OCI-LY1 (cell line): ENCODE results near the gene MRPL52.
"Not testable (repeated sequence)": the region's sequence is repeated elsewhere in the genome, so short reads cannot be mapped to it uniquely, and the experiment has no call there.

Source experiments
- H2AFZ ChIP-seq: fragments of 200-600 bp; sonication (generic), shearing (Covaris generic); 2 replicates; pipeline ENCODE4 v1.6.0; 2014; ENCODE audit warnings: antibody characterized with exemption, mild to moderate bottlenecking, low read length
- H3F3A ChIP-seq: fragments of 200-600 bp; sonication (generic), shearing (Covaris generic); 2 replicates; pipeline ENCODE4 v1.6.0; 2014; ENCODE audit warnings: mild to moderate bottlenecking, antibody characterized with exemption, low read length, moderate library complexity; ENCODE audit not compliant: insufficient read depth
- H3K27ac ChIP-seq: fragments of 200-600 bp; sonication (generic); 2 replicates; pipeline ENCODE4 v1.5.1; 2014; ENCODE audit warnings: low read length, mixed run types, mild to moderate bottlenecking, low read depth; ENCODE audit not compliant: poor library complexity, severe bottlenecking
- H3K27me3 ChIP-seq: fragments of 200-600 bp; sonication (generic); 2 replicates; pipeline ENCODE4 v1.6.0; 2014; ENCODE audit warnings: antibody characterized with exemption, mild to moderate bottlenecking, low read length, moderate library complexity; ENCODE audit not compliant: insufficient read depth
- H3K36me3 ChIP-seq: fragments of 200-600 bp; sonication (generic); 2 replicates; pipeline ENCODE4 v1.6.1; 2014; ENCODE audit warnings: mild to moderate bottlenecking, antibody characterized with exemption, low read length, moderate library complexity, mixed read lengths; ENCODE audit not compliant: insufficient read depth
- H3K4me1 ChIP-seq: fragments of 200-600 bp; sonication (generic); 2 replicates; pipeline ENCODE4 v1.5.1; 2014; ENCODE audit warnings: mild to moderate bottlenecking, low read length, moderate library complexity; ENCODE audit not compliant: insufficient read depth, severe bottlenecking
- H3K4me2 ChIP-seq: fragments of 200-600 bp; sonication (generic), shearing (Covaris generic); 2 replicates; pipeline ENCODE4 v1.6.1; 2014; ENCODE audit warnings: low read length
- H3K4me3 ChIP-seq: fragments of 200-600 bp; sonication (generic); 2 replicates; pipeline ENCODE4 v1.5.1; 2014; ENCODE audit warnings: low read length, low read depth, mild to moderate bottlenecking, mixed read lengths; ENCODE audit not compliant: poor library complexity, severe bottlenecking
- H3K79me2 ChIP-seq: fragments of 200-600 bp; shearing (Covaris generic); 2 replicates; pipeline ENCODE4 v1.6.1; 2016; ENCODE audit warnings: mixed run types, low read length, mixed read lengths; ENCODE audit not compliant: insufficient read depth
- H3K9ac ChIP-seq: fragments of 200-600 bp; sonication (generic), shearing (Covaris generic); 2 replicates; pipeline ENCODE4 v1.6.1; 2014; ENCODE audit warnings: mild to moderate bottlenecking, low read length, mixed read lengths
- H3K9me2 ChIP-seq: fragments of 200-600 bp; sonication (generic), shearing (Covaris generic); 2 replicates; pipeline ENCODE4 v1.6.1; 2014; ENCODE audit warnings: low read depth, mild to moderate bottlenecking, low read length, mixed read lengths
- H3K9me3 ChIP-seq: fragments of 200-600 bp; shearing (Covaris generic); 2 replicates; pipeline ENCODE4 v1.6.1; 2014; ENCODE audit warnings: low read length, mixed read lengths
- H4K20me1 ChIP-seq: fragments of 200-600 bp; sonication (generic), shearing (Covaris generic); 2 replicates; pipeline ENCODE4 v1.6.0; 2016; ENCODE audit warnings: mild to moderate bottlenecking, low read length; ENCODE audit not compliant: insufficient read depth
- EZH2 ChIP-seq: fragments of 200-600 bp; sonication (generic), shearing (Covaris generic); IDR thresholded peaks from 2 replicates; pipeline ENCODE4 v1.8.0; 2017; ENCODE audit warnings: borderline replicate concordance, mixed run types, mild to moderate bottlenecking, antibody characterized with exemption, low read length, moderate library complexity, mixed read lengths
- TF ChIP-seq, protein P1 (sequence below): fragments of 200-600 bp; sonication (generic), shearing (Covaris generic); IDR thresholded peaks from 2 replicates; pipeline ENCODE4 v1.5.1; 2017; ENCODE audit warnings: mild to moderate bottlenecking, antibody characterized with exemption, low read length, moderate library complexity, mixed read lengths

Gene MRPL52

DNA sequence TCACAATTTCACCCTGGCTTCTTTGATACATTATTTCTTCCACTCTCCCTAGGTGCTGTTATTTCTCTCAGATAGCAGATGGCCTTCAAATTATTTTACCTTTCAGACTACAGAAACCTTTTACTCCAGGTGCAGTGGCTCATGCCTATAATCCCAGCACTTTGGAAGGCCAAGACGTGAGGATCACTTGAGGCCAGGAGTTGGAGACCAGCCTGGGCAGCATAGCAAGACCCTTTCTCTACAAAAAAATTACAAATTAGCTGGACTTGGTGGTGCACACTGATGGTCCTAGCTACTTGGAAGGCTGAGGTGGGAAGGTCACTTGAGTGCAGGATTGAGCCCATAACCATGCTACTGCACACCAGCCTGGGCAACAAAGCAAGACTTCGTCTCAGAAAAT is 37.5 kb upstream of the MRPL52 start:
- no peak overlapping the region for H3K4me2 ChIP-seq
- H3K27me3 ChIP-seq = no peaks in the 10 kb centered on the region
- H3K9me3 ChIP-seq = peaks cover 4% of the 10 kb centered on the region; the same call in 1 of the 2 replicates
- peaks cover 8% of the 10 kb centered on the region; the same call in 1 of the 2 replicates for H3K36me3 ChIP-seq
- H3K4me3 ChIP-seq = no peak overlapping the region
- no peak overlapping the region for H3K27ac ChIP-seq
- H3K79me2 ChIP-seq = no peaks in the 10 kb centered on the region
- TF ChIP-seq EZH2 = no peak
- TF ChIP-seq, protein P1, sequence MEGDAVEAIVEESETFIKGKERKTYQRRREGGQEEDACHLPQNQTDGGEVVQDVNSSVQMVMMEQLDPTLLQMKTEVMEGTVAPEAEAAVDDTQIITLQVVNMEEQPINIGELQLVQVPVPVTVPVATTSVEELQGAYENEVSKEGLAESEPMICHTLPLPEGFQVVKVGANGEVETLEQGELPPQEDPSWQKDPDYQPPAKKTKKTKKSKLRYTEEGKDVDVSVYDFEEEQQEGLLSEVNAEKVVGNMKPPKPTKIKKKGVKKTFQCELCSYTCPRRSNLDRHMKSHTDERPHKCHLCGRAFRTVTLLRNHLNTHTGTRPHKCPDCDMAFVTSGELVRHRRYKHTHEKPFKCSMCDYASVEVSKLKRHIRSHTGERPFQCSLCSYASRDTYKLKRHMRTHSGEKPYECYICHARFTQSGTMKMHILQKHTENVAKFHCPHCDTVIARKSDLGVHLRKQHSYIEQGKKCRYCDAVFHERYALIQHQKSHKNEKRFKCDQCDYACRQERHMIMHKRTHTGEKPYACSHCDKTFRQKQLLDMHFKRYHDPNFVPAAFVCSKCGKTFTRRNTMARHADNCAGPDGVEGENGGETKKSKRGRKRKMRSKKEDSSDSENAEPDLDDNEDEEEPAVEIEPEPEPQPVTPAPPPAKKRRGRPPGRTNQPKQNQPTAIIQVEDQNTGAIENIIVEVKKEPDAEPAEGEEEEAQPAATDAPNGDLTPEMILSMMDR = no peak
- no peaks in the 10 kb centered on the region for H3F3A ChIP-seq
- no peak overlapping the region for H2AFZ ChIP-seq
- H4K20me1 ChIP-seq = no peaks in the 10 kb centered on the region
- no peak overlapping the region for H3K9ac ChIP-seq
- H3K9me2 ChIP-seq = no peaks in the 10 kb centered on the region
- peaks cover 42% of the 10 kb centered on the region for H3K4me1 ChIP-seq

DNA sequence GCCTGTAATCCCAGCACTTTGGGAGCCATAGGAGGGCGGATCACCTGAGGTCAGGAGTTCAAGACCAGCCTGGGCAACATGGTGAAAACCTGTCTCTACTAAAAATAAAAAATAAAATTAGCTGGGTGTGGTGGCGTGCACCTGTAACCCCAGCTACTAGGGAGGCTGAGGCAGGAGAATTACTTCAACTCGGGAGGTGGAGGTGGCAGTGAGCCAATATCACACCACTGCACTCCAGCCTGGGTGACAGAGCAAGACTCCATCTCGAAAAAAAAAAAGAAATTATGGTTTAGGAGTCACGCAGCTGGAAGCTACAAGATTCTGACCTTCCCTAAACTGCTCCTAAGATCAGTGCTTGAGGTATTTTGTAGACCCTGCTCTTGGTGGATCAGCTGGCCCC is 36.1 kb upstream of the MRPL52 start:
- not testable (repeated sequence) for H3K4me3 ChIP-seq, H3K4me2 ChIP-seq, H3K9ac ChIP-seq, H3K9me3 ChIP-seq, H3K27ac ChIP-seq, H3K9me2 ChIP-seq, H2AFZ ChIP-seq, H4K20me1 ChIP-seq, H3F3A ChIP-seq, H3K36me3 ChIP-seq, H3K79me2 ChIP-seq, H3K27me3 ChIP-seq
- peaks cover 48% of the 10 kb centered on the region for H3K4me1 ChIP-seq

DNA sequence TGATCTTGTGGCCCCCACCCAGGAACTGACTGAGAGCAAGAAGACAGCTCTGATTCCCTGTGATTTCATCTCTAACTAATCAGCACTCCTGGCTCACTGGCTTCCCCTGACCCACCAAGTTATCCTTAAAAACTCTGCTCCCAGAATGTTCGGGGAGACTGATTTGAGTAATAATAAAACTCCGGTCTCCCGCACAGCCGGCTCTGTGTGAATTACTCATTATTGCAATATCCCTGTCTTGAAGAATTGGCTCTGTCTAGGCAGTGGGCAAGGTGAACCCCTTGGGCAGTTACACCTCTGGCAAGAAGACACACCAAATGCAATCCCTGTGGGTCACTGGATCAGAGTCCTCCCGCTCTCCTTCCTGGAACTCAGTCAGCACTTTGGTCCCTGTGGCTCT is 35.7 kb upstream of the MRPL52 start:
- H3K9me3 ChIP-seq = peaks cover 4% of the 10 kb centered on the region; the same call in 1 of the 2 replicates
- no peak overlapping the region for H3K9ac ChIP-seq
- H3K79me2 ChIP-seq = no peaks in the 10 kb centered on the region
- H3K4me3 ChIP-seq = no peak overlapping the region
- peaks cover 8% of the 10 kb centered on the region; the same call in 1 of the 2 replicates for H3K36me3 ChIP-seq
- no peaks in the 10 kb centered on the region for H3K9me2 ChIP-seq
- H3K4me2 ChIP-seq = no peak overlapping the region
- no peaks in the 10 kb centered on the region for H3K27me3 ChIP-seq
- no peaks in the 10 kb centered on the region for H4K20me1 ChIP-seq
- no peaks in the 10 kb centered on the region for H3F3A ChIP-seq
- TF ChIP-seq EZH2 = no peak
- TF ChIP-seq, protein P1 = no peak
- no peak overlapping the region for H3K27ac ChIP-seq
- peaks cover 48% of the 10 kb centered on the region for H3K4me1 ChIP-seq
- no peak overlapping the region for H2AFZ ChIP-seq

DNA sequence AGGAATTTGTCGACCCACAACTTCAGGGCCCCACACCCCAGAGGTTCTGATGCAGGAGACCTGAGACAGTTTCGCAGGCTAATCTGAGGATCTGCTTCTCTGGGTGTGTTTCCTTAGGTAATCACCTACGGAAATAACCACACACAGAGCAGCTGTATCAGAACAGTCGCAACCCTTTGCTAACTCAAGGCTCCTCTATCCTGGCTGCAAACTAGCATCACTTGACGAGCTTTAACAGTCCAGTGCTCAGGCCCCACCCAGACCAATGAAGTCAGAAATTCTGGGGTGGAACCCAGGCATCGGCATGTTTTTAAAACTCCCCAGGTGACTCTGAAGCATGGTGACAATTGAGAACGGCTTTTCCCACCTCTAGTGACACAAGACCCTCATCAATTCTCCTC is 35.1 kb upstream of the MRPL52 start:
- Histone ChIP-seq H3F3A (no peaks in the 10 kb centered on the region), H3K4me3 (no peak overlapping the region), H2AFZ (no peak overlapping the region), H3K9me3 (peaks cover 4% of the 10 kb centered on the region; the same call in 1 of the 2 replicates), H3K9me2 (no peaks in the 10 kb centered on the region), H3K4me2 (peak overlapping the region; percentile 28), H3K36me3 (peaks cover 8% of the 10 kb centered on the region; the same call in 1 of the 2 replicates), H4K20me1 (no peaks in the 10 kb centered on the region), H3K4me1 (peaks cover 46% of the 10 kb centered on the region), H3K9ac (no peak overlapping the region), H3K27ac (peak overlapping the region; percentile 16), H3K79me2 (no peaks in the 10 kb centered on the region), H3K27me3 (no peaks in the 10 kb centered on the region)
- no peak for TF ChIP-seq EZH2
- TF ChIP-seq, protein P1 = no peak
